OCI-LY7 (cell line): Measurements from ENCODE around the gene NMD3. TPM values are rescaled to one million over a fixed set of nuclear protein-coding genes. Genes with fewer than 3 reads are reported as not detected.

Source experiments
- BruUV-seq: library from RNA; stranded (reverse); fragments of 400-500 nt; replicated peaks from 2 replicates; lab custom pipeline; 2021; lab: Mats Ljungman, UMichigan
- CTCF ChIA-PET: fragments of 300-600 bp; sonication (Branson Sonifier 250); formaldehyde crosslinking; loops from one replicate; lab custom pipeline; 2022; ENCODE audit warnings: antibody characterized with exemption; ENCODE audit not compliant: unreplicated experiment; lab: Charles Lee
- POLR2A ChIA-PET: fragments of 300-600 bp; sonication (Branson Sonifier 250); formaldehyde crosslinking; loops from one replicate; lab custom pipeline; 2022; ENCODE audit warnings: antibody characterized with exemption; lab: Charles Lee
- DNase-seq: peaks from one replicate; pipeline ENCODE4 v3.0.0-alpha.2; 2015; ENCODE audit warnings: low spot score
- H2AFZ ChIP-seq: fragments of 200-600 bp; sonication (generic), shearing (Covaris generic); 2 replicates; pipeline ENCODE4 v1.6.1; 2014; ENCODE audit warnings: mild to moderate bottlenecking, antibody characterized with exemption, low read length, moderate library complexity
- H3K27ac ChIP-seq: fragments of 200-600 bp; sonication (generic); 2 replicates; pipeline ENCODE4 v1.5.1; 2014; ENCODE audit warnings: mixed run types, low read depth, mild to moderate bottlenecking, moderate library complexity, low read length, inconsistent platforms; ENCODE audit not compliant: poor library complexity, severe bottlenecking
- H3K36me3 ChIP-seq: fragments of 200-600 bp; sonication (generic); 2 replicates; pipeline ENCODE4 v1.6.1; 2014; ENCODE audit warnings: mild to moderate bottlenecking, antibody characterized with exemption, low read length, moderate library complexity, mixed read lengths; ENCODE audit not compliant: insufficient read depth
- H3K4me1 ChIP-seq: fragments of 200-600 bp; sonication (generic); 2 replicates; pipeline ENCODE4 v1.5.1; 2014; ENCODE audit warnings: mild to moderate bottlenecking, low read length; ENCODE audit not compliant: insufficient read depth, poor library complexity, severe bottlenecking
- H3K4me2 ChIP-seq: fragments of 200-600 bp; sonication (generic); 2 replicates; pipeline ENCODE4 v1.6.1; 2014; ENCODE audit warnings: mild to moderate bottlenecking, low read length
- H3K4me3 ChIP-seq: fragments of 200-600 bp; sonication (generic); 2 replicates; pipeline ENCODE4 v1.5.1; 2014; ENCODE audit warnings: mild to moderate bottlenecking, low read depth, low read length; ENCODE audit not compliant: poor library complexity, severe bottlenecking
- H3K79me2 ChIP-seq: fragments of 200-600 bp; sonication (generic); 2 replicates; pipeline ENCODE4 v1.6.1; 2016; ENCODE audit warnings: low read depth, mild to moderate bottlenecking, low read length, moderate library complexity, mixed read lengths; ENCODE audit not compliant: insufficient read depth
- H3K9me2 ChIP-seq: fragments of 200-600 bp; sonication (generic); 2 replicates; pipeline ENCODE4 v1.6.1; 2016; ENCODE audit warnings: mild to moderate bottlenecking, low read length, mixed read lengths; ENCODE audit not compliant: insufficient read depth
- H3K9me3 ChIP-seq: fragments of 200-600 bp; sonication (generic); 2 replicates; pipeline ENCODE4 v1.6.1; 2014; ENCODE audit warnings: mild to moderate bottlenecking, mixed run types, low read length, mixed read lengths
- H4K20me1 ChIP-seq: fragments of 200-600 bp; sonication (generic); 2 replicates; pipeline ENCODE4 v1.6.1; 2014; ENCODE audit warnings: mild to moderate bottlenecking, antibody characterized with exemption, low read length, moderate library complexity, mixed read lengths; ENCODE audit not compliant: insufficient read depth
- EZH2phosphoT487 ChIP-seq: fragments of 200-600 bp; sonication (generic); IDR thresholded peaks from 2 replicates; pipeline ENCODE4 v1.6.1; 2018; ENCODE audit warnings: low read depth, borderline replicate concordance, mild to moderate bottlenecking, mixed run types, antibody characterized with exemption, low read length, moderate library complexity, mixed read lengths
- intact Hi-C: fragments of 100-400 bp; cut with micrococcal nuclease; formaldehyde crosslinking; loops from one replicate; pipeline ENCODE4 v1.10.0; 2022; ENCODE audit not compliant: unreplicated experiment
- total RNA-seq, 2 experiments: library from RNA; depleted of rRNA in 1 of 2; stranded (reverse); fragments of >200 nt in 1 of 2; shearing (Covaris generic) in 1 of 2; gene quantifications; 2 replicates each; pipeline ENCODE4 v1.2.3, GENCODE V29; 2014 to 2022
- TF ChIP-seq, protein P1 (sequence below): fragments of 200-600 bp; sonication (generic); conservative IDR thresholded peaks from 2 replicates; pipeline ENCODE4 v1.5.1; 2014; ENCODE audit warnings: mild to moderate bottlenecking, antibody characterized with exemption, low read length, moderate library complexity, mixed read lengths

NMD3 gene
- total RNA-seq, 2 experiments from 2014 or later: 30.0 to 55.2 TPM

DNA sequence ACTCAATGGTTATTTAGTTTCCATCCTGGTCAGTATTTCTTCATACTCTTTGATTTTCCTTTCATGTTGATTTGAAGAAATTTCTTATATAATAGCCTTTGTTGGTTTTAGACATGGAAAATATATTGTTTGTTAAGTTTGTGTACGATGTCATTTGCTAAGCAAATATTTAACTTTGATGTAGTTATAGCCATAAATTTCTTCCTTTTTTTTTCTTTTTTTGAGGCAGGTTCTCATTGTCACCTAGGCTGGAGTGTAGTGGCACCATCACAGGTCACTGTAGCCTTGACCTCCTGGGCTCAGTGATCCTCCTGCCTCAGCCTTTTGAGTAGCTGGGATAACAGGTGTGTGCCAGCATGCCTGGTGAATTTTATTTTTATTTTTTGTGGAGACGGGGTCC lies 51.4 kb downstream of the NMD3 start:
- Histone ChIP-seq H4K20me1 (no peaks in the 10 kb centered on the region), H3K4me1 (no peaks in the 10 kb centered on the region), H3K4me2 (no peak overlapping the region), H3K4me3 (no peak overlapping the region), H3K79me2 (no peaks in the 10 kb centered on the region), H3K27ac (no peak overlapping the region), H3K9me3 (no peaks in the 10 kb centered on the region), H2AFZ (no peak overlapping the region), H3K9me2 (no peaks in the 10 kb centered on the region), H3K36me3 (no peaks in the 10 kb centered on the region)
- POLR2A ChIA-PET: no interaction called here
- DNase-seq: no peak
- BruUV-seq: no TSS peak
- CTCF ChIA-PET: no interaction called here
- TF ChIP-seq, protein P1, sequence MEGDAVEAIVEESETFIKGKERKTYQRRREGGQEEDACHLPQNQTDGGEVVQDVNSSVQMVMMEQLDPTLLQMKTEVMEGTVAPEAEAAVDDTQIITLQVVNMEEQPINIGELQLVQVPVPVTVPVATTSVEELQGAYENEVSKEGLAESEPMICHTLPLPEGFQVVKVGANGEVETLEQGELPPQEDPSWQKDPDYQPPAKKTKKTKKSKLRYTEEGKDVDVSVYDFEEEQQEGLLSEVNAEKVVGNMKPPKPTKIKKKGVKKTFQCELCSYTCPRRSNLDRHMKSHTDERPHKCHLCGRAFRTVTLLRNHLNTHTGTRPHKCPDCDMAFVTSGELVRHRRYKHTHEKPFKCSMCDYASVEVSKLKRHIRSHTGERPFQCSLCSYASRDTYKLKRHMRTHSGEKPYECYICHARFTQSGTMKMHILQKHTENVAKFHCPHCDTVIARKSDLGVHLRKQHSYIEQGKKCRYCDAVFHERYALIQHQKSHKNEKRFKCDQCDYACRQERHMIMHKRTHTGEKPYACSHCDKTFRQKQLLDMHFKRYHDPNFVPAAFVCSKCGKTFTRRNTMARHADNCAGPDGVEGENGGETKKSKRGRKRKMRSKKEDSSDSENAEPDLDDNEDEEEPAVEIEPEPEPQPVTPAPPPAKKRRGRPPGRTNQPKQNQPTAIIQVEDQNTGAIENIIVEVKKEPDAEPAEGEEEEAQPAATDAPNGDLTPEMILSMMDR: no peak
- no peak for TF ChIP-seq EZH2phosphoT487
- intact Hi-C loops: loop anchor here (5.0 kb wide), 3 partner anchors 135 to 330 kb away; no protein-coding TSS in a partner anchor

DNA sequence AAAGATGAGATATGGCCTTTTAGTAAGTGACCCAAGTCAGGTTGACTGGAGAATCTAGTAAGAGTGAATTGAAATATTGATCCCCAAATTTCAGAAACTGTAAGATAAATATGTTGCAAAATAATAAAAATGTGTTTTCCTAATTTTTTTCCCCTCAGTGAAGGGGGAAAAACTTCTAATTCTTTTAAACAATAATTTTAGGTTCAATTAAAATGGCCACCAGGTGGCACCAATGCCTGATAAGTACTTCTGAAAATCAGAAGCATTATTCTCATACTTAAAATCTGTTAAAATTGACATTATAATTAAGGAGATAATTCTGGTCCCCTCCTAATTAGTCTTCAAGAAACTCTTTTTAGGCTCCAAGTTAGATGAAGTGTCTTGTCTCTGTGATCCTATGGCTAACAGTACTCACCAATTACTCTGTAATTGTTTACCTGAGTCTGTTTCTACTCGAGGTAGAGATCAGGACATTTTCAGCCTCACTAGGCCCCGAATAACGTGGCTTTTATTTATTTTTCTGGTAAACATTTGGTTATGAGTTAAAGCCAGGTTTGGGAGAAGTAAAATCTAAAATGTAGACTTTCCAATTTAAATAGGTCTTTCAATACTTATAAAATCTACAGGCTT lies 52.6 kb downstream of the NMD3 start:
- BruUV-seq: no TSS peak
- ChIA-PET CTCF (no interaction called here), POLR2A (interaction anchor here (0.6 kb wide), 1 partner anchor 110 kb away, joined by 3 read pairs; no protein-coding TSS in a partner anchor)
- no peak overlapping the region for H3K27ac ChIP-seq
- no peaks in the 10 kb centered on the region for H3K4me1 ChIP-seq
- no peak overlapping the region for H3K4me2 ChIP-seq
- no peaks in the 10 kb centered on the region for H3K9me3 ChIP-seq
- no peak overlapping the region for H3K4me3 ChIP-seq
- no peak overlapping the region for H2AFZ ChIP-seq
- intact Hi-C loops: loop anchor here (1.0 to 5.0 kb wide), 7 partner anchors 134 to 567 kb away; no protein-coding TSS in a partner anchor
- no peaks in the 10 kb centered on the region for H3K9me2 ChIP-seq
- DNase-seq: peak; percentile 60
- H3K36me3 ChIP-seq: no peaks in the 10 kb centered on the region
- H4K20me1 ChIP-seq: no peaks in the 10 kb centered on the region
- TF ChIP-seq, protein P1: peak; percentile 88
- TF ChIP-seq EZH2phosphoT487: no peak
- no peaks in the 10 kb centered on the region for H3K79me2 ChIP-seq

DNA sequence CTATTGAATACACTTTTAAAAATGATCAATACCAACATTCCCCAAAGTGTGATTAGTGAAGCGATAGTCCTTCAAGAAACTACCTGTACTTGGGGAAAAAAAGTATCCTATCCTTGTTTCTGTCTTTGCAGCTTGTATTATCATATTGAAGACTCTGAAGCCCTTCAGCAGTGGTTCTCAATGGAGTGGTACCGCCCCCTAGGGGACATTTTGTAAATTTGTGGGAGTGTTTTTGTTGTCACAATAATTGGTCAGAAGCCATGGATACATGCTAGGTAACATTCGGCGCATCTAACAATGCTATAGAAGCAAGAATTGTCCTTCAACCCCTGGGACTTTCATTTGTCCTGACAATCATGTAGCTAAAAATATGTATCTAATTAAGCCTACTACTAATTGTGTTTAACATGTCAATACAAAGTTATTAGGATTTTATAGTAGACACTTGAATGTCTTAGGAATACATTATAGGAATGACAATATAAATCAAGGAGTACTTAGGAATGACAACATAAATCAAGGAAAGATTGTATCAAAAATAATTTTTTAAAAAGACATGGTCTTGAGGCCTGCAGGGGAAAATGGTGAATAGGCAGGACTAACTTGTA lies 53.7 kb downstream of the NMD3 start:
- H2AFZ ChIP-seq: no peak overlapping the region
- no TSS peak for BruUV-seq
- intact Hi-C loops: loop anchor here (1.0 to 5.0 kb wide), 7 partner anchors 133 to 568 kb away; no protein-coding TSS in a partner anchor
- no peak for TF ChIP-seq EZH2phosphoT487
- TF ChIP-seq, protein P1: peak; percentile 94
- H3K36me3 ChIP-seq: no peaks in the 10 kb centered on the region
- no peak overlapping the region for H3K4me3 ChIP-seq
- H3K4me1 ChIP-seq: no peaks in the 10 kb centered on the region
- no peak overlapping the region for H3K4me2 ChIP-seq
- no peaks in the 10 kb centered on the region for H4K20me1 ChIP-seq
- DNase-seq: peak; percentile 66
- ChIA-PET CTCF (no interaction called here), POLR2A (interaction anchor here (0.5 to 1.0 kb wide), 2 partner anchors 10 to 900 kb away, joined by 3 to 5 read pairs; no protein-coding TSS in a partner anchor)
- no peaks in the 10 kb centered on the region for H3K79me2 ChIP-seq
- no peak overlapping the region for H3K27ac ChIP-seq
- H3K9me3 ChIP-seq: no peaks in the 10 kb centered on the region
- H3K9me2 ChIP-seq: no peaks in the 10 kb centered on the region
